GM19455 (cell line): ENCODE measurements around the gene CIITA.

Source experiments
- ATAC-seq: cut with Tn5 transposase; IDR thresholded peaks from one replicate; pipeline ENCODE4 v1.9.1; 2021; ENCODE audit not compliant: unreplicated experiment

The CIITA gene

DNA sequence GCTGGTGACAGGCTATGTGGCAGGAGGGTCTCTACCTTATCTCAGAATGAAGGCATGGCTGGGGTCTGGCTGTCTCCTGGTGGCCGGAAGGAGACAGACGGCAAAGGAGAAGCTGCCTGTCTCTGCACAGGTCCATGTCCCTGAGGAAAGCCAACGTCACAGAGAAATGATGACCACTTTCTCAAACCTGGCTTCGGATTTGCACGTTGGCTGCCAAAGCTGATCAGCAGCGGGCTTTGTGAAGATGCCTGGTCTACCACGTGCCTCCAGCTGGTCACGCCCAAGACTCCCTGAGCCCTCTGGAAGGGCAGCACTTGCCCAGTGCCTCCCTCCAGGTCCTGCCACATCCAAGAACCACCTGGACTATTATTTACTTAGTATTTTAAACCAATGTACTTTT, 56.9 kb downstream of the CIITA start:
- ATAC-seq = no peak

DNA sequence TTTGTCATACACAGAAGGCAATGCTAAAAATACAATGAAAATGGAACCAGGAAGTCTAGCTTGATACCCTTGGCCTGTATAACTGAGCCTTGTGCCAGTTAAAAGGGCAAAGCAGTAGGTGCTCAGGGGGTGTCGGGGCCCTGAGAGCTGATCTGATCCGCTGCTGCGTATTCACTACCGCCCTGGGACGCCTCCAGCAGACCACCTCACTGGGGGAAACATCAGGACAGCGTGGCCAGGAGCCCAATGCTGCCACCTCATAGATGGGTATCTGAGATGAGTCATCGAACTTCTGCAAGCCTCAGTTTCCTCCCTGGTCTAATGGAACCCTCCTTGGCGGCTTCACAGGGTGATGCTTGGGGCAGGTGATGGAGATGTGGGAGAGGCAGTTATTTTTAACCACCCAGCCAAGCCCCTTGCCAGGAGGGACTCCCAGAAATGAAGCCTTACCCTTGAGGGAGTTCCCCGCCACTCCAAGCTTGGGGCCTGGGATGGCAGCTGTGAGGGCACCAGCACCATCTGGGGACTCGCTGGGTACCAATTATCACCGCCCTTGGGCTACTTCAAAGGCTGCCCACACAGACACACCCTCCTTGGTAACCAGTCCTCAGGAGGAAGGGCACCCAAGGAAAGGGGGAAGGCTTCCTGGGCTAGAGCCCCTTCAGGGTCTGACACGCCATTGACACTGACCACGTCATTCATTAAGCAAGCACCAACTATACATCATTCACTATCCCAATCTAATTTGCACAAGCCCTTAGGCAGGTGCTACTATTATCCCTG, 57.5 kb downstream of the CIITA start:
- no peak for ATAC-seq

DNA sequence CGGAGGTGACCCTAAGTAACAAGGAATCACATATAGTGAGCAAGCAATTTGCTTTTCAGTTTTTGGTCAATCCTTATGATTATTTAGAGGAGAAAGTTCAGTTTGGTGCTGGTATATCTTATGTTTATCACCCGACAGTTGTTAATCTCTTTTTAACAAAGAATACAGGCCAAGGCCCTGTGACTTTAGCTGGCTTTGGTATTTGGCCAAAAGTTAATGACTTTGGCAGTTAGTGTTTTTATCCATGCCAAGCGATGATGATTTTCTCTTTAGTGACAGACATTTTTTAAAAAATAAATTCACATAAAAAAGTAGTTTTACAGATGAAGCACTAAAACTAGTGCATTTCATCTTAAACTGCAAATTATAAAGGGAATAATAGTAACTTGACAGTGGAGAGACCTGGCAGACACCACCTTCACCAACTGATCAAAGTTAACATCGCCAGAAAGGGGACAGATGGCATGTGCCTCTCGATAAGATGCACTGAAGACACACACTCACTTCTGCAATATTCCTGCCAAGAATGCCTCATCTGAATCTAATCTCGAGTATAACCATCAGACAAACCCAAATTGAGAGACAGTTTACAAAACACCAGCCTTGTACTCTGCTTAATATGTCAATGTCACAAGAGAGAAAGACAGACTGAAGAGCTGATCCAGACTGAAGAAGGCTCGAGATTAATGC, 58.4 kb downstream of the CIITA start:
- ATAC-seq = no peak

DNA sequence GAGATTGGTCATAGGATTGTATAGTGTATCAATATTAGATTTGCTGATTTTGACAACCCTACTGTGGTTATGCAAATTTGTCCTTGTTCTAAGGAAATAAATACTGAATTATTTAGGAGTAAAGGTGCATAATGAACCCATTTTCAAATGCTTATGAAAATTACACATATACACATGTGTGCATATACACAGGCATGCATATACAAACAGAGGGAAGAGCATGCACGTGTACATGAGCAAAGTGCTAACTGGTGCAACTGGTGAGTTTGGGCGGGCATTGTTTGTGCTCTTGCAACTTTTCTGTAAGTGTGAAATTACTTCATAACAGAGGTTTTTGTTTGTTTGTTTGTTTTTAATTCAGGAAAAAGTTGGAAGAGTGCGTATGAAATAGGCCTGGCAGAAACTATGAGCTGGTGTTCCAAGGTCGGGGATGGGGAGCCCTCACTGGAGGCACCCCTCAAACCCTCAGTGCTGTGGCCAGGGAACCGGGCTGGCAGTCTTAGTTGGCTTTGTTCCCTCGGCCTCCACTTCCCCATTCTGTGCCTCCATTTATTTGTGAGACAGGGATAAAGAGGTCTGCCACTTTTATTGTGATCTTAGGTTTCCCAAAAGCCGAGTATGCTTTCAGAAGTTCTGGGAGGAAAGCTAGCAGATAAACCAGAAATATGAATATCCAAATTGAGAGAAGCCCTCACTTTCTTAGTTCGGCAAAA, 59.4 kb downstream of the CIITA start:
- ATAC-seq = no peak

DNA sequence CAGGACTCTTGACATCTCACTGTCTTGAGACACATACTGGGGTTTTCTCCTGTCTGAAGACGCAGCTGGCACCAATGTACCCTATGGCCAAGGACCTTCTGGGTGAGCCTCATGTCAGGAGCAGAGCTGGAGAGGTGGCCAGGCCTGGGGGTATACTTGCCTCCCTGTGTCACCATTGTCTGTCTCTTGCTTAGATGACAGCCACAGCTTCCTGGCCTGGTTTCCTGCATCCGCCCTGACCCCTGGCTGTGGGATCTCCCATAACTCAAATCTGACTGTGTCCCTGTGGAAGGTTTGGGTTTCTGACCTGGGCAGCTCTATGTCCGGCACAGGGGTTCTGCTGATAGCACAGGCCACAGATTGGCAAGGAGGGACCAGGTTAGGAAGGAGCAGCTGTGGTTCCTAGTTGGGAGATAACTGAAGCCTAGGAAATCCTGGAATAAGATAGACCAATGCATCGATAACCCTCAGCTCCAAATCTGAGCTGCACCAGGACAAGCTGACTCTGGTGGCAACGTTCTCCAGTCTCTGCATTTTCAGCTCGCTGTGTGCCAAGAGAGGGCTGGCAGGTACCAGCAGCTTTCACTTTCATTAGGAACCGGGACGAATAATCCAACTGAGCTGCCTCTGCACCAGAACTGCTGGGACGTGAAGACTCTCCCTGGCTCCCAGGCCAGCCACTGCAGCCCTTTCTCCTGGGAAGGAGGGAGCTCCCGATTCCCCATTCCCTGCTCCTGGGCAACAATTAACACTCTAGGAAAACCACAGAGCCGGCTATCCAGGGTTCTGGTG, 60.3 kb downstream of the CIITA start:
- ATAC-seq = no peak

DNA sequence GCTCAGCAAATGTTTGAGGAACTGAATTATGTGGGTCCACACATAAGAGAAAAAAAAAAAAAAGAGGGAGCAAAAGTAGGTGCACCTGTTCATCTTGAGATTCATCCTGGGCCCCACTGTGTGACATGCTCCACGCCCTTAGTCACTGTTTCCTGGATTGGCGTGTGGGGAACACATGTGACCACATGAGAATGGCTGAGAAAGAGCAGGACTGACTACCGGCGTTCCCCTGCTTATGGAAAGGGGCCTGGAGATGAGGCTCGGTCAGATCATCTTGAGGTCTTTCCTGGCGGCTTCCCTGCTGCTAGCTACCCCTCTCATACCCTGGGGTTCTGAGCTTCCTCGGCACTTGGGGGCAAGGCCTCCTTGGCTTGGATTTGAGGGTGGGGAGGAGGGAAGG, 61.3 kb downstream of the CIITA start:
- no peak for ATAC-seq

DNA sequence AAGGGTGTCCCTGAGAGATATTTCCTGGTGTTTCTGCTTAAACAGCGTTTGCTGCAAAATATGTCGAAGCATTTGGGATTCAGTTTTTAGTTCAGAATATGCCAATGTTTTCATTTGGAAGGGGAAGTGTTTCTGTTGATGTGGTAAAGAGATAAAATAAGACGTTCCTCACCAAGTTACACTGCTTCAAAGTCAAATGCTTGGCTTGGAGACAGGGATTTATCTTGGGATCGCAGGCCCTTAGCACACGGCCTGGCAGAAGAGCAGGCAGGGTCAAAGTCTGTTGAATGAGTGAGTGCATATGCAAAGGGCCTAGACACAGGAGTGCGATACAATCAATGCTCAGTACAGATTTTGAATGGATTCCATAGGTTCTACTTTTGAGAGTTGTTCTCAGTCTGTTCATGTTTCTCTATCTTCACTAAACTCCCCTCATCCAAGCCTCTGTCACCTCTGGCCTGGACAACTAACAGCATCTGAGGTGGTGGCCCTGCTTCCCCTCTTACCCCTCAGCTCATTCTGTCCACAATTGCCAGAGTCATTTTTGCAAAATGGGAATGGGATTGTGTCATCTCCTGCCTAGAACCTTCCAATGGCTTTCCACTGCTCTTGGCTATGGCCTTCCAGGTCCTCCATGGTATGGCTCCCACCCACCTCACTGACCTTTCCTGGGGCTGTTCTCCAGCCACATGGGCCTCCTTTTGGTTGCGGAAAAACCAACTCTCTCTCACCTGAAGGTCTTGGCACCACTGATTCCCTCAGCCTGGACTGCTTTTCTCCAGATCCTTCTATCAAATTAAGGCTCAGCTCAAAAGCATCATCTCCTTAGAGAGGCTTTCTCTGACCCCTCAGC, 62.0 kb downstream of the CIITA start:
- ATAC-seq = no peak

DNA sequence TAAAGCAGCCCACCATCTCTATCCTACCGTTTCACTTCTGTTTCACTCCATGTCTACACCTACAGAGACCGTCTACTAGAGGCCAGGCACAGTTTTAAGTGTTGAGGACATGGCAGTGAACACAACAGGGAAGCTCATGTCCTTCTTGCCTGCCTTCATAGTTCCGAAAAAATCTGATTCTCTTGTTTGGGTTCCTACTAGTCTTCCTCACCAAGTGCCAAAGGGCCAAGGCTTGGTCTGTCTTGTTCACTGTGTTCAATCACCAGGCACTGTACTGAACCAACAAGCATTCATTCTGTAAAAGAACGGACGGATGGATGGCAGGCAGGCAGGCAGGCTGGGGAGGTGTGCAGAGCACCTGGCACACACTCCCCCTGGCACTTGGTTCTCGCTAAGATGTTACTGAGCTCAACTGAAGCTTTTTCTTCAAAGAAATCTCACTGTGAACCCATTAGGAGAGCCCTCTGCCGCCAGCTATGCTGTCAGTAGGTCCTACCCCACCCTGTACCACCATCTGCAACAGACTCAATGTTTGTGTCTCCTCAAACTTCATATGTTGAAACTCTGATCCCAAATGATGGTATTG, 62.7 kb downstream of the CIITA start:
- ATAC-seq = no peak

DNA sequence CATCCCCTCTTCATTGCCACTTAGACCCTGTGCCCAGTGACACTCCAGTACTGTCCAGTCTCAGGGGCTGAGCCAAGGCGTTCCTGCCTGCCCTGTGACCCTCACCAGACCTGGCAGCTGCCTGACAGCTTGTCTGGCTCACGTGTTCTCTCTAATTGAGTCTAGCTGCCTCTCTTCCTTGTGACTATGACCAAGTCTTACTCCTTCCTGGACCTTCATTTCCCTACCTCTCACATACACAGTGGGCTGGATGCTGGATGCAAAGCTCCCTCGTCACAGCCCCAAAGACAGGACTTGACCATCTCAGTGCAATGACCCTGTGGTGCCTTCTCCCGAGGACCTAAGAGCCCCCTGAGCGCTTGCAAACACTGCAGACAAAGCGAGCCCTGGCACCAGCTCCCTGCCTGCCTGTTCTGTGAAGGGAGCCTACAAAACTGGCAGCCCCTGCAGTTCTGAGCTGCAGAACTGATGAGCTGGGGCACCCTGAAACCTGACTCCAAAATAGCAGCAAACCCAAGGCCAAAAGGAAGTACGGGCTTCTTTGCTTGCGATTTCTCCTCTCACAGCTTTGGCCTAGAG, 63.6 kb downstream of the CIITA start:
- no peak for ATAC-seq

DNA sequence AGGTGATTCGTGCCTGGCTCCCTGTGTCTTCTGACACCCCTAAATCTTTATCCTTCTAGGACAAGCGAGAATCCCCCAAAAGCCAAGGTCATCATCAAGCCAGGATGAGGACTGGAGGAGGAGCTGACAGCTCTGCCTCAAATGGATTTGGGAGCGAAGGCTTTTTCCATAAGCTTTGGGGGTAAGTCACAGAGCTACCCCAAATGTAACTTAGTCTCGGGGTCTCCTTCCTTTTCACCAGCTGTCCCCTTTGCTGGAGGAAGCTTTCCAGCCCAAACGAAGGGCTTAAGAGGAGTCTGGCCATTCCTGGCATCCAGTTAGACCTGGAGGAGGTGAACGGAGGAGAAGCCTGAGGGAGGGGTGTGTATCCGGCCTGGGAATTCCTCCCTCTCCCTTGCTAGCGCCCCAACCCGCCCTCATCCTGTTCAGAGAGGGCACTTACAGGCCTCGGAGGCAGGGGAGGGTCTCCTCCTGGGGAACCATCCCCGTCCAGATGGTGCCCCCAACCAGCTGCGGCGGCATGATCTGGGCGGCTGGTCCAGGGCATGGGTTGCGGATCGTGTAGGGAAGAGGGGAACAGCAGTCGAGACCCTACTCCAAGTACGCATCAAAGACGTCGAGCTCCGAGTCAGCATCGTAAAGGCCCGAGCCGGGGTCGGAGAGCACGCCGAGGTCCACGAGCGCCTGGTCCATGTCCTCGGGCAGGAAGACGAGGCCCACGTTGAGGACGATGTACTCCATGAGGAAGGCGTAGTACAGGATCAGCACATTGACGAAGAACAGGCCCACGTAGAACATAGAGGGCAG, 64.3 kb downstream of the CIITA start:
- ATAC-seq = no peak

DNA sequence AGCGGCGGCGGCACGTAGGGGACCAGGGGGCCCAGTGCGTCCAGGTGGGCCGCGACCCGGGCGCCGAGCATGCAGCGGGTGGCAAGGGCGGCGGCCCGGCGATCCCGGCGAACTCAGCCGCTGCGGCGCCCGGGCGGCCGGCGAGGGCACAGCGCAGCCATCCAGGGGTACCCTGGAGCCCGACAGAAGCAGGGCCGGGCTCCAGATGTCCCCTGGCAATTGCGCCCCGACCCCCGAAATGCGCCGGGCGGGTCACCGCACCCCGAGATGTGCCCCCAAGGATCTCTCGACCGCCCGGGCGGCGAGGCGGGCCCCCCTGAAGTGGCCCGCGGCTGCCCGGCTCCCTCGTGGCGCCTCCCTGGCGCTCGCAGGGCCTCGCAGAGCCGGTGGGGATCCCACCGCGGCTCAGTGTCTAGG, 64.9 kb downstream of the CIITA start:
- ATAC-seq = peak; percentile 13

DNA sequence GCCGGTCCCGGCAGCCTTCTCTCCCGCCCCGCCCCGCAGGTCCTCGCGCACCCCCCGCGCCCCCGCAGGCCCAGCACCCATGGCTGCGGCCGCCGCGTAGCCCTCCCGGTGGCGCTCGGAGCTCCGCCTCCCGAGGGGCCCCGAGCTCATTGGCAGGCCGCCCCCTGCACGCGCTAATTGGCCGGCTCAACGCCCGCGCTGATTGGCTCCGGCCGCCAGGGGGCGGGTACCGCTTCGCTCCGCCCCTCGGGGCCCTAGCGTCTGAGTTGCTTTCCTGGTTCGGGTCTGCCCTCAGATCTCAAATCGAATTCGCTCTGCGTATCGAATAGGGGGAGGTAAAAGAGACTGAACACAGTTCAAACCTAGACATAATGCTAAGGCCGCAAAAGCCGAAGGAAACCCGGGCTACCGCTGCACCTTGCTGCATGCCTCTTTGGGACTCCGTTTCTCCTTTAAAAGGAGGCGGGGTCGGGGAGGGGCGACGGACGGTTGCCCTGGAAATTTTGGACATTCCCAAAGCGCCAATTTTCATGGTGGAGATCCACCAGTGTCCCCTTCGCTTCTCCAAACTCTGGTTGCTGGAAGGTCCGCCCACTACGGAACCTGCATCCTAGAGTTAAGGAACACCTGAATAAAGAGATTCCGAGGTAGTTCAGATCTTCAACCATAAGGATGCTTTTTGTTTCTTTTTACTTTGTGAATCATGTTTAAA, 65.5 kb downstream of the CIITA start, which contains the start of gene DEXI:
TSS of gene DEXI (minus strand) at position 117 of the 712 bp plus-strand sequence. CDS start 463 bp downstream, outside the sequence.
- ATAC-seq = peak; percentile 72

DNA sequence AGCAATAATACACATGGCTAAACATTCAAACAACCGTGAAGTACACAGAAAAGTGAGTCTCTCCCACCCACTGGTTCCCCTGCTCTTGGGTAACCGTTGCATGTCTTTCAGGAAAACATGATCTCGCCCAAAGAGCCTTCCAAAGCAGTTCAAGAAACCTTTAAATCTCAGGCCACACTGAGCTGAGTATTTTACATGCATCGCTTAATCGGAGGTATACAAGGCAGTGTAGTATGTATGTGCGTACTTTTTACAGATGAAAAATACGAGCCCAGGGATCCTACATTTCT, 66.0 kb downstream of the CIITA start:
- no peak for ATAC-seq

DNA sequence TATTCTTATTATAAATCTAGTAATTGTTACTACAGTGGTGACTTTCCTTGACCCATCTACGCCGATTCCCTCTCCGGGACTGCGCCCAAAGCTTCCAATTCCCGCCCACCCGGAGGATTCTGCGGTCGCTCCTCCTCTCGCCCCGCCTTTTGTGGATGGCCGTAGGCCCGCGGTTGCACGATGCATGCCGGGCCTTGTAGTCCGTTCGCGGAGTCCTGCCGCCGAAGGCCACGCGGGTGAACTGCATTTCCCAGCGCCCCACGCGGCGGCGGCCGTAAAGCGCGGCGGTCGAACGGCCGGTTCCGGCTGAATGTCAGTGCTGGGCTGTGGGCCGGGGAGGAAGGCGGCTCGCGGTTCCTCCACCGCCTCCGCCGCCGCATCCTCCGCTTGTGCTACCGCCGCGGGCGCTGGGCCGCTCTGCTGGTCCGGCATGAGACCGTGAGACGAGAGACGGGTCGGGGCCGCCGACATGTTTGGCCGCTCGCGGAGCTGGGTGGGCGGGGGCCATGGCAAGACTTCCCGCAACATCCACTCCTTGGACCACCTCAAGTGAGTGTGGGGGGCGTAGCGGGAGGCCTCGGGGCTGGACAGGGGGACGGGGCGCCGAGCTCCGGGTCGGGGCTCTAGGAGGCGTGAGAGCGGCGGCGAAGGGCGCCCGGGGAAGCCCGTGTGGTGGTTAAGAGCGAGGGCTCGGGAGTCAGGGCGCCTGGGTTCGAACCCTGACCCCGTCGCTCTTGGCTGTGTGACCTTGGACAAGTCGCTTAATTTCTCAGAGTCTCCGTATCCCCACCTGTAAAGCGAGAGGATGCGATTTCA, 67.5 kb downstream of the CIITA start, which contains the start of gene CLEC16A:
TSS of gene CLEC16A (plus strand) at position 316 of the 816 bp plus-strand sequence. CDS start at position 470, 154 bp downstream.
- ATAC-seq = peak; percentile 64

DNA sequence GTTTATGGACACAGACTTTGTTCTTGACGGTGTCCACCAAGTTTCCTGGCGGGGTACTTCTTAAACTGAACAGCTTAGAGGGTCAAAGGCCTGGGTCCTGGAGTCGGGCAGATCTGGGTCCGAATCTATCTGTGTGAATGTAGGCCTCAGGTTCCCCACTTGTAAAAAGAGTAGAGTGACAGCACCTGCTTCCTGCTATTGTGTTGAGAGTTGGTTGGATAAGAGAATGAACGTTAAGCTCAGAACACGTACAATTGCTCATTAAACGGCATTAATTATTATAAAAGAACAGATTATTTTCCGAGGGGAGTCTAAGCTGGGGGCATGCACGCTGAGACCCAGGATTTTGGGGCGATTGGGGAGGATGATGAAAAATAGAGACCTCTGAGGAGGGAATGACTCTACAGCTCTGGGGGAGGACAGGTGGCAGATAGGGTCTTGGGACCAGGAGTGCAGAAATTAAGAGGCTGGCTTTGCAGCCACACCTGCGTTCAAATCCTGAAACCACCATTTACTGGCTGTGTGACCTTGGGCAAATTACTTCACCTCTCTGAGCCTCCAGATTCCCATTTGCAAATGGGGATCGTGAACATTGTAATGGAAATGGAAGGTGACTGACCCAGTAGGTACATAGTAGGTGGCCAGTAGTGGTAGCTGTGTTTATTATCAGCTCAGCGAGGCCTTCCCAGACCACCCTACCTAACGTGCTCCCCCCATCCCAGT, 68.2 kb downstream of the CIITA start:
- no peak for ATAC-seq

DNA sequence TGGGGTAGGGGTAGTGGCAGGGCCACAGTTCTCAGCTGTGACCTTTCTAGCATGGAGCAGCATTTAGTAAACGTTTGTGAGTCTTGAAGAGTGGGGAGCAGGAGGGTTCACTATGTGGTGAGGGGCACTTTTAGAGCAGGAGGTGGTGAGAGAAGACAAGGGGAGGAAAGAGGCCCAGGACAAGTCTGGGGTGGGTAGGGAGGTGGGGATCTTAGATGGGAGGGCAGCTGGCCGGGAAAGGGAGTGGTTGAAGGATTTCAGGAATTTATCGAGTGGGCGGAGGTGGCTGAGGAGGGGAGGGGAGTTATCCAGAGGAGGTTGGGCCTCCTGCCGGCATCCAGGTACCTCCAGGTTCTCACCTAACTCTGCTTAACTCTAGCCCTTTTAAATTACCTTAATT, 69.3 kb downstream of the CIITA start:
- no peak for ATAC-seq
